LNCAP (cell line): ENCODE measurements around the gene CPSF4.

Experiments
- TF ChIP-seq, protein P1 (sequence below): fragments of 450-650 bp; IDR thresholded peaks from 2 replicates; pipeline ENCODE4 v1.5.1; 2017; ENCODE audit warnings: mild to moderate bottlenecking

CPSF4 gene

GRCh38 chr7:99422625-99423024, 16.1 kb upstream of the CPSF4 start:
- TF ChIP-seq, protein P1, sequence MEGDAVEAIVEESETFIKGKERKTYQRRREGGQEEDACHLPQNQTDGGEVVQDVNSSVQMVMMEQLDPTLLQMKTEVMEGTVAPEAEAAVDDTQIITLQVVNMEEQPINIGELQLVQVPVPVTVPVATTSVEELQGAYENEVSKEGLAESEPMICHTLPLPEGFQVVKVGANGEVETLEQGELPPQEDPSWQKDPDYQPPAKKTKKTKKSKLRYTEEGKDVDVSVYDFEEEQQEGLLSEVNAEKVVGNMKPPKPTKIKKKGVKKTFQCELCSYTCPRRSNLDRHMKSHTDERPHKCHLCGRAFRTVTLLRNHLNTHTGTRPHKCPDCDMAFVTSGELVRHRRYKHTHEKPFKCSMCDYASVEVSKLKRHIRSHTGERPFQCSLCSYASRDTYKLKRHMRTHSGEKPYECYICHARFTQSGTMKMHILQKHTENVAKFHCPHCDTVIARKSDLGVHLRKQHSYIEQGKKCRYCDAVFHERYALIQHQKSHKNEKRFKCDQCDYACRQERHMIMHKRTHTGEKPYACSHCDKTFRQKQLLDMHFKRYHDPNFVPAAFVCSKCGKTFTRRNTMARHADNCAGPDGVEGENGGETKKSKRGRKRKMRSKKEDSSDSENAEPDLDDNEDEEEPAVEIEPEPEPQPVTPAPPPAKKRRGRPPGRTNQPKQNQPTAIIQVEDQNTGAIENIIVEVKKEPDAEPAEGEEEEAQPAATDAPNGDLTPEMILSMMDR = no peak

GRCh38 chr7:99424932-99425730, 13.6 kb upstream of the CPSF4 start:
- TF ChIP-seq, protein P1 = no peak

GRCh38 chr7:99428972-99429566, 9.7 kb upstream of the CPSF4 start:
- TF ChIP-seq, protein P1 = no peak

DNA sequence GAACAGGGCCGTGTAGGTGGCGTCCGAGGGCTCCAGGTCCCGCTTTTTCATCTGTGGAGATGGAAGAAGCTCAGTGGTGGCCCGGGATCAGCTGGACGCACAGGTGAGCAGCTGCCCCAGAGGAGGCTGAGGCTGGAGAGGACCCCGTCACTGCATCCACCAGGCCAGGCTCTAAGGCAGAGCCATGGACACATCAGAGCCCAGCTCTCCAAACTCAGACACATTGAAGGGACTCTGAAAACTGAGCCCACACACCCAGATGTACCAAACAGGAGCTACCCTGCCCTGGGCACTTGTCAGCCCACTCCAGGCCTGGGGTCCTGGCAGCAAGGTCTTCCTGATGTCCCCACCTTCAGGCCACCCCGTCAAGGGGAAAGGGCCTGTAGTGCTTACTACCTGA, 9.0 kb upstream of the CPSF4 start:
- TF ChIP-seq, protein P1 = no peak

- TF ChIP-seq, protein P1 = no peak
These were observed 5.6 kb upstream of the CPSF4 start for GRCh38 chr7:99433158-99433557.

- TF ChIP-seq, protein P1 = no peak
These were observed 684 bp upstream of the CPSF4 start for GRCh38 chr7:99437946-99438572.

DNA sequence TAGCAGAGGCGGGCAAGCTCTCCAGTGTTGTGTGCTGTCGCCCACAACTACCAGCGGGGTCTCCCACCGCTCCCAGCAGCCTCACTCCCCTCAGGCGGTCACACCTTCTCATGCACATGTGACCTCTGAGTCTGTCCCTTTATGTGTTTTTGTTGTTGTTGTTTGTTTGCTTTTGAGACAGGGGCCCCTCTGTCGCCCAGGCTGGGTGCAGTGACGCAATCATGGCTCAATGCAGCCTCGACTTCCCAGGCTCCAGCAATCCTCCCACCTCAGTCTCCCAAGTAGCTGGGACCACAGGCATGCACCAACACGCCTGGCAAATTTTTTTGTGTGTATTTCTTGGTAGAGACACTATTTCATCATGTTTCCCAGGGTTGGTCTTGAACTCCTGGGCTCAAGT, 1.5 kb downstream of the CPSF4 start:
- TF ChIP-seq, protein P1 = no peak
